Retina (tissue), 1 donor: Measurements from ENCODE around the gene KLHL34.

Experiments
- DNase-seq: peaks from one replicate; pipeline ENCODE4 v3.0.0-alpha.2; 2016

Gene KLHL34

DNA sequence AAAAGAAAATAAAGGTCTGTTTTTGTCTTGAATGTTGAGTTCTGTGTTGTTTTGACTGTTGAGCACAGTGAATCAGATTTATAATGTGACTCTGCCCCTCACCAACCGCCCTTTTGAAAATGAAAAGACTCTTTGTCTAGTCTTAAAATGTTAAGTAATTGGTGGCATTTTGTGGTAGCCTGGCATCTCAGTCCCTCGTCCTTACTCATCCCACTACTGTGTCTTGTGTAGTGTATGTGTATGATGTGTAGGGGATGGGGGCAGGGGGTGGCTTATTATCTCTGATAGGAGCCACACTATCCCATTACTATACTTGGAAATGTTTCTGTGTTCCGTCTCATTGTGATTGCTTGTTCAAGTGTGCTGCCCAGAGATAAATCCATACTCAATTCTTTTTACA lies 12.2 kb downstream of the KLHL34 start:
- DNase-seq = peak; percentile 35

DNA sequence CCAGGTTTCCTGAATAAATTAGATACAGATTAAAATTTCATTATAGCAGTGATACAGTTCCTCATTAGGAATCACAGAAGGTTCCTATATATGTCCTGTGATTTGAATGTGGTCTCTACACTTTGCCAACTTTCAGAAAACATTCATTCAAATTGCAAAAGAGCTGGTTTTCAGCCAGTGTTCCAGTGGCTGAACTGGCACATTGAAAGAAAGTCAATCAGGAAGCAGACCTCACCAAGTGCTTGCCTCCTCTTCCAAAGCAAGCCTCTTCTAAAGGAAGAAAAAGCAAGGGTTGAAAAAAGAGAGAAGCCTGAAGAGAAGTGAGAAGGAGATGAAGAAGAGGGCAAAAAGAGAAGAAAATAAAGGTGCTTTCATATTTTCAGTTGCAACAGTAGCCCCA lies 12.7 kb downstream of the KLHL34 start:
- DNase-seq = no peak

DNA sequence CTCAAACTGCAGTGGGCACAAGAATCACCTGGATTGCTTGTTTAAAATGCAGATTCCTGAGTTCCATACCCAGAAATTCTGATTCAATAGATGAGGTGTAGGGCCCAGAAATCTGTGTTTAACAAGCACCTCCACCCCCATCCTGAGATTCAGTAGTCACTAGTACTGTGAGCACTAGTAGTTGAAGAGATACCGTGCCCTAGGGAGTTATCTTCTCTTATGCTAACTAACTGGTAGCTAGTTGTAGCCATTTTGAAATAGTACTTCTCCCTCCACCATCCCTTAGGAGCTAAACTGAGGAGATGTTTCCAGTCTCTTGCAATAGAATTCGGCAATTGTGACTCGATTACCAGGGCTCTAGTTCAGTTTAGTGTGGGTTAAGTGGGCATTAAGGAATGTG lies 18.4 kb downstream of the KLHL34 start:
- DNase-seq = no peak

DNA sequence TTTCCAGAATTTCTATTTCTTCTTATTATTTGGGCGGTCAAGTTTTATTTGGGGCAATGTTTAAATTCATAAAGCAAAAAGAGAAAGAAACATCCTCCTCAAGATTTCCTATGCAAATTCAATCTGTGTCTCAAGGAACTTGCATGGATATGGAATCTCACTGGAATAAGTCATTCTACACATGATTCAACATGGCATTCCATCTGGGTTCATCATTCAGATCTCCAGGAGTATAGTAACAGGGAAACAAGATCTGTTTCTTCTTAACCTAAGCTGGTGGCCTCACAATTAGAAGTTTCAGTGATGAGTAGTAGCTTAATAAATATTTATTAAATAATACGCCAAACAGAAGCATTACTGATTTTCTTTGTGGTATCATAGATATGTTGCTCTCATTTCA lies 19.8 kb downstream of the KLHL34 start:
- DNase-seq = no peak

DNA sequence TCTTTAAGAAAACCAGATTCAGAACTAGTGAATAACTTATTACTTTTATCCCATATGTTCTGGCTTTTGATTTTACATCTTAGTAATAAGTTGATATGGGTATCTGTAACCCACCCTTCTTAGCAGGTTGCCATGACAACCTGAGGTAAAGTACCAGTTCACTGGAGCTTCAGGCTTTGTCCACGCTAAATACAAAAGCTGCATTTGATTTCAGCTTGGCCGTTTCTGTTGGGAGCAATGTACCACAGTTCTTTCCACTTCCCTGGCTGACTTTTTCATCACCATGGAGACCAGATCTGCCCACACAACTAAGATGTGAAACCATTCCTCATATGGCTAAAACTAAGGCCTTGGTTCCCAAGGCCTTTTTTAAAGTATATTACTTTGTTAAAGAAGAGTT lies 26.1 kb downstream of the KLHL34 start:
- DNase-seq = peak; percentile 7

DNA sequence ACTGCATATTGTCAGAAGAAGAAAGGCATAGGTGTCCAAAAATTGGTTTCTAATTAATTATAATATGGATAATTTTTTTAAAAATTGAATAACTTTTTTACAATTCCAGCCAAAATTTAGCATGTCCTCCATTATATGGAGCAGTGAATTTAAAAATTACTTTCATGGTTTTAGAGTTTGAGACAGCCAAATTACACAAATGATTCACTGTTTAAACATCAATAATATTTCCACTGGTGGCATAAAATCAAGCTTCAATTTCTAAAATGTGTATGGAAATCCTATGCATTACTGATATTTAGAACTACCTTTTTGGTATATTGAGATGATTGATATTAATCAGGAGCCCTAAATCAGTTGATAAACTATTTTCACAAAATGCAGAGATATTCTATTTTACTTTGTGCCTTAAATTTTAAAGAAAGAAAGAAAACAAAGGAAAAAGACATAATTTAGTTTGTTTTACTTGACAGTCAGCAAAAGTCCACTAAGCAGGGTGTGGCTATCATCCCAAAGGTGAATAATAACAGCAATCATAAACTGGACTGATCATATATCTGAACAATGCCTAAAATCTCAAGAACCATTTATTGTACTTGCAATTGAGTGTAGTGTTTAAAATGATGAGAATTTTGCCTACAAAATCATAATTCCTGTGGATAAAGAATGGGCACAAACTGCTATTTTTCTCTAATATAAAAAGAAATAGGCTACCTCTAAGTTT lies 34.2 kb downstream of the KLHL34 start:
- DNase-seq = no peak

DNA sequence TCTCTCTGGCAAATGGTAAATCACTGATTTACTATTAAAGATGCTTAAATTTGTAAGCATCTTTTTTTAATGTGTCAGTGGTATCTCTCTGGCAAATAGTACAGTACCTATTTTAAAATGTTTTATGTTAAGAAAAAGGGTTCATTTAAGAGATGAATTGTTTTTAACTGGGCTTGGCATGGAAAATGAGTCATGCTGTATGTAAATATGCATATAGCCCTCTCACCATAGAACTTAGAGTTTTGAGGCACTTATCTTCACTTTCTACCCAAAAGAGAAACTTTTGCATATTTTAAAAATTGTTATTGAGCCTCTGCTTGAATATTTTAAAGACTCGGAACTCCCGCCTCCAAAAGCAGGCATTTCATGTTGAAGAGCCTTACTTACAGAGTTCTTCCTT lies 37.9 kb downstream of the KLHL34 start:
- no peak for DNase-seq

DNA sequence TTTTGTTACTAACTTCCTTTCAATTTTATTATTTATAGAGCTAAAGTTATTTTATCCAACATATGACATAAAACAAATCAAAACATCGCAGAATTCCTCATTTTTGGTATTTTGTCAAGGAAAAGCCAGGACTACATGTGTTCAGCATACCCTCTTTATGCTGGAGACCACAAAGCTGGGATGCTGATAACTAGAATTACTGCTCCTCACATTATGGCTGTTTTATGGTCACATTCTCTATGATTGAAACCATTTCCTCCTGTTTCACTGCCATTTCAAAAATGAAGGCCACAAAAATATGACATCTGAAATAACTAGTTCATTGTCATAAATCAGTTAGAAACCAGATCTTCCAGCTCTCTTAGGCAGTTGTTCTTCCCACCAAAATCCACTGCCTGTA lies 41.7 kb downstream of the KLHL34 start:
- no peak for DNase-seq

DNA sequence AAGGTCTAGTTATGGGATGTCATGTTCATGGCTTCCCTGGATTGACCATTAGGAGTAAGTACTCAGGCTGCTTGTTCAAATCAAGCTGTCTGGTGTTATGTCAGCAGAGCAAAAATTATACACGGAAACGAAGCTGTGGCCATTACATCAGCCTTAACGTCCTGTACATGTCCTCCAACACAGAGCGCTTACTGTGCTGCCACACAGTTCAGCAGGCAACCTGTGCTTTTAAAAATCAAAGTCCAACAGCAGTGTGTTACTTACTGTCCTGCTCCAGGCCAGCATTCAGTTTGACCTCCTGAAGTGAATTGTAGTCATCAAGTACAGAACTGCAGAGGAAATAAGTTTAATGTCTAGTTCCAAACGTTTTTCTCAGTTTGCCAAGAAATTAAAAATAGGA lies 46.0 kb downstream of the KLHL34 start:
- DNase-seq = no peak

DNA sequence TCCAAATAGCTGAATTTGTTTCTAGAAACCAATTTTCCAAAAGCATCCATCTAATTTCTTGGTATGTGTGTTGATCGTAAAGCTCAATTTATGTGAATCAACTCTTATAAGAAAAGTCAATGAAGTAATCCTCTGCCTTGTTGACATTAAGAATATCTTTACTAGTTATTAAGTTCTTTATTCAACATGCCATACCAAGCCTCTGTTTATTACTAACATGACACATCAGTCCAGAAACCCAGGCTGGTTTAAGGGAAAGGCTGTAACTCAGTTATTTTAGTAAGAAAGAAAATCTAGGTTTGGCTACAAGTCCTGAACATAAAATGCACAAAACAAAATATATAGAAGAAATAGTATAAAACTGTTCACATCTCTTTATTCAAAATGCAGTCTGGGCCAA lies 48.0 kb downstream of the KLHL34 start:
- no peak for DNase-seq

- no peak for DNase-seq
Measured at GRCh38 chrX:21606002-21606401, 52.1 kb downstream of the KLHL34 start.
